Memory B cell (primary cell): ENCODE measurements around the gene MYO19.
A peak's percentile ranks its signal among the peaks of the same experiment; 100 is the strongest.

Experiments
- ATAC-seq: fragments of 150-1000 bp; cut with Tn5 transposase; 2 replicates; pipeline ENCODE4 v1.10.0; 2021; ENCODE audit warnings: low read depth, mild to moderate bottlenecking, moderate library complexity
- DNase-seq, 2 donors: peaks; one replicate each; pipeline ENCODE4 v3.0.0; 2022; ENCODE audit warnings: low spot score in 2 of 2
- H3K27ac Mint-ChIP-seq: one replicate; pipeline ENCODE4 v1.8.0; 2022; ENCODE audit warnings: mild to moderate bottlenecking, moderate library complexity, mixed read lengths
- H3K27me3 Mint-ChIP-seq: one replicate; pipeline ENCODE4 v1.8.0; 2022; ENCODE audit warnings: mixed read lengths
- H3K36me3 Mint-ChIP-seq: one replicate; pipeline ENCODE4 v1.8.0; 2022; ENCODE audit warnings: mild to moderate bottlenecking, mixed read lengths
- H3K4me1 Mint-ChIP-seq: one replicate; pipeline ENCODE4 v1.8.0; 2022; ENCODE audit warnings: mixed read lengths
- H3K4me3 Mint-ChIP-seq: one replicate; pipeline ENCODE4 v1.8.0; 2022; ENCODE audit warnings: mild to moderate bottlenecking, moderate library complexity, mixed read lengths
- H3K9me3 Mint-ChIP-seq: one replicate; pipeline ENCODE4 v1.8.0; 2022; ENCODE audit warnings: mixed read lengths

MYO19 gene, protein sequence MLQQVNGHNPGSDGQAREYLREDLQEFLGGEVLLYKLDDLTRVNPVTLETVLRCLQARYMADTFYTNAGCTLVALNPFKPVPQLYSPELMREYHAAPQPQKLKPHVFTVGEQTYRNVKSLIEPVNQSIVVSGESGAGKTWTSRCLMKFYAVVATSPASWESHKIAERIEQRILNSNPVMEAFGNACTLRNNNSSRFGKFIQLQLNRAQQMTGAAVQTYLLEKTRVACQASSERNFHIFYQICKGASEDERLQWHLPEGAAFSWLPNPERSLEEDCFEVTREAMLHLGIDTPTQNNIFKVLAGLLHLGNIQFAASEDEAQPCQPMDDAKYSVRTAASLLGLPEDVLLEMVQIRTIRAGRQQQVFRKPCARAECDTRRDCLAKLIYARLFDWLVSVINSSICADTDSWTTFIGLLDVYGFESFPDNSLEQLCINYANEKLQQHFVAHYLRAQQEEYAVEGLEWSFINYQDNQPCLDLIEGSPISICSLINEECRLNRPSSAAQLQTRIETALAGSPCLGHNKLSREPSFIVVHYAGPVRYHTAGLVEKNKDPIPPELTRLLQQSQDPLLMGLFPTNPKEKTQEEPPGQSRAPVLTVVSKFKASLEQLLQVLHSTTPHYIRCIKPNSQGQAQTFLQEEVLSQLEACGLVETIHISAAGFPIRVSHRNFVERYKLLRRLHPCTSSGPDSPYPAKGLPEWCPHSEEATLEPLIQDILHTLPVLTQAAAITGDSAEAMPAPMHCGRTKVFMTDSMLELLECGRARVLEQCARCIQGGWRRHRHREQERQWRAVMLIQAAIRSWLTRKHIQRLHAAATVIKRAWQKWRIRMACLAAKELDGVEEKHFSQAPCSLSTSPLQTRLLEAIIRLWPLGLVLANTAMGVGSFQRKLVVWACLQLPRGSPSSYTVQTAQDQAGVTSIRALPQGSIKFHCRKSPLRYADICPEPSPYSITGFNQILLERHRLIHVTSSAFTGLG

DNA sequence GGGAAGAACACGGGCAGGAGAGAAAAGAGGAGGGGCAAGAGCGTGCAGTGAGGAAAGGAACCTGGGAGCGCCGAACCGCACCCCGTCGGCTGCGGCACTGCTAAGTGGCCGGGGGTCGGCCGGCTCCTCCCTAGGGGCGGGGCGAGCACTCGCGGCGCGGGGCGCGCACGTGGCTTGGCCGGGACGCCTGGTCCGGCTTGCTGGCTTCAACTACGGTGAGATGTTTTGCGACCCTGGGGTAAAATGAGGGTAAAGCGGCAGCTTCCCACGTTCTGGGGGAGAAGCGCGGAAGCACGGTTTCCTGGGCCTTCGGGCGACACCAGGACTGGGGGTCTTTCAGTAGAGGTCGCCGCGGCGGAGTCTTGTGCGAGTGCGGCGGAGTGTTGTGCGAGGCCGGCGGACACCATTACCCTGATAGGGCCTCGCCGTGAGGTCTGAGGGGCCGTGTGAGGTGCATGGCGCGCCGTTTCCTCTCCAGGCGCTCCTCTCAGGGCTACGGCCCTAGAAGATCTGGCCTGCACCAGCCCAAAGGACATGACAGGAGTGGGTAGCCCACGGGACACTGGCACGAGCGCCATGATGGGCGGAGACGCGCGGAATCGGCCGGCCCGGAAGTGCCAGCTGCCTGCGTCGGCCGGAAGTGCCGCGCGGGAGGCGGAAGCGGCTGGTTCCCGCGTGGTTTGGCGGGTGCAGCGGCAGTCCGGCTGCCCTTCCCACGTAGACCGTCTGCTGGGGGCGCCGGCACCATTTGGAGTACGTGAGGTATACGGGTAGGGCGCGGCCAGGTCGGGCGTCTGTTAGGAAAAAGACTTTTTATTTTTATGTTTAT is at the start of gene MYO19, which contains the start of gene PIGW:
MYO19 (minus strand) TSS at position 29 of the 829 bp plus-strand sequence. CDS start 2,330 bp downstream, outside the sequence.
PIGW (plus strand) TSS at position 148 of the 829 bp plus-strand sequence. CDS start 2,115 bp downstream, outside the sequence.
- H3K36me3 Mint-ChIP-seq: peaks cover 7% of the 10 kb centered on the region
- peak; percentile 83 for ATAC-seq
- H3K4me3 Mint-ChIP-seq: peak within 1 kb of the TSS; percentile 92
- peaks cover 14% of the 10 kb centered on the region for H3K4me1 Mint-ChIP-seq
- peak; percentile 80 to 81 for DNase-seq
- no peaks in the 10 kb centered on the region for H3K9me3 Mint-ChIP-seq
- H3K27me3 Mint-ChIP-seq: no peaks in the 10 kb centered on the region
- H3K27ac Mint-ChIP-seq: peak within 1 kb of the TSS; percentile 98

DNA sequence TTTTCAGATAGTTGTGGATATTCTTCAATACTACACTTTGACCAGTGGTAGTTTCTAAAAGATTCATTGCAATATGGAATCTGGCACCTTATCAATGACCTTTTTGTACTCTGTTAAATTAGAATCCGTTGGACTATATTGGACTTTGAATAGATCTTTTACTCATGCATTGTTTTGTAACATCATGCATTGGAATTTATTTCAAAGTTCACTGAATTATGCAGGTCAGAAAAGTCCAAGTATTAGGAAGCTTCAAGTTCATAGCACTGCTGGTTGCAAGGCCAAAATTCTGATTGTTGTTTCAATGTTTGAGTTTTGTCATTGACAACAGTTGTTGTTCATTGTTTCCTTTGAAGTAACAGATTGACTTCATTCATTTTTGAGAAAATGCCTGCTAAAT is 49.1 kb upstream of the MYO19 start:
- Mint-ChIP-seq H3K36me3 (peaks cover 15% of the 10 kb centered on the region), H3K27ac (no peak overlapping the region), H3K4me1 (no peaks in the 10 kb centered on the region), H3K27me3 (no peaks in the 10 kb centered on the region), H3K9me3 (no peaks in the 10 kb centered on the region), H3K4me3 (no peak overlapping the region)
- DNase-seq (no peak), ATAC-seq (no peak)

DNA sequence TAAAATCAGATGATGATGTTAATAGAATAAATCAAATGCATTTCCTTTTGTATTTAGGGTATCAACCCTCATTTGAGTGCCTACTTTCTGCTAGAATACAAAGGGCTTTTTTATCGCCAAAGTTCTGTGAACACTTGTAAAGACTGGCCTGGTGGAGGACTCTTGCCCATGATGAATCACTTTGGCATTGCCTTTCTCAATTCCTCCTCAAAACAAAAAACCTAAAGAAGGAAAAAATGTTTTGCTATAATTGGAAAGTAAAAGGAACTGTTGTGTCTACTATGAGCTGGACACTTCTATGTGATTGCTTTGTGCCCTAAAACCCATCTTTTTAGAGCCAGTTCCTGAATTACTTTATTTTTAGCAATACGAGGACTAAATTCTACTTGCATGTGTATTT is 44.0 kb upstream of the MYO19 start:
- Mint-ChIP-seq H3K36me3 (peaks cover 13% of the 10 kb centered on the region), H3K27ac (no peak overlapping the region), H3K27me3 (no peaks in the 10 kb centered on the region), H3K4me1 (no peaks in the 10 kb centered on the region), H3K9me3 (no peaks in the 10 kb centered on the region), H3K4me3 (no peak overlapping the region)
- DNase-seq: no peak
- no peak for ATAC-seq

DNA sequence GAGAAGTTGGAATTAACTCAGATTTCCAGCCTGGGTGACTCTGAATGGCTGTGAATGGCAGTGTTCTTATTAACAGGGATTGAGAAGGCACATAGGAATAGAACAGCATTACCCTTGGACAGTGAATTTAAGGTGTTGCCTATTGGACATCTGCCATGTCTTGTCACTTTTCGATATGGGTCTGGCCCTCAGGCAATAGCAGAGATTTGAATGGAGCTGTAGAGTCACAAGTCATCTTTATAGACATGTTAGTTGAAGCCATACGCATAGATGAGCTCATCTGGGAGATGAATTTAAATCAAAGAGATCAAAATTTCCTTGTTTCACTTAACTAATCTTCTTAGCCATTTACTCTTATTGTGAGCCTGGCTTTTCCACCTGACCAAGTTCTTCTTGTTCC is 42.1 kb upstream of the MYO19 start:
- H3K27ac Mint-ChIP-seq: no peak overlapping the region
- DNase-seq (no peak), ATAC-seq (no peak)
- no peak overlapping the region for H3K4me3 Mint-ChIP-seq
- peaks cover 3% of the 10 kb centered on the region for H3K4me1 Mint-ChIP-seq
- peaks cover 18% of the 10 kb centered on the region for H3K36me3 Mint-ChIP-seq
- no peaks in the 10 kb centered on the region for H3K9me3 Mint-ChIP-seq
- no peaks in the 10 kb centered on the region for H3K27me3 Mint-ChIP-seq

DNA sequence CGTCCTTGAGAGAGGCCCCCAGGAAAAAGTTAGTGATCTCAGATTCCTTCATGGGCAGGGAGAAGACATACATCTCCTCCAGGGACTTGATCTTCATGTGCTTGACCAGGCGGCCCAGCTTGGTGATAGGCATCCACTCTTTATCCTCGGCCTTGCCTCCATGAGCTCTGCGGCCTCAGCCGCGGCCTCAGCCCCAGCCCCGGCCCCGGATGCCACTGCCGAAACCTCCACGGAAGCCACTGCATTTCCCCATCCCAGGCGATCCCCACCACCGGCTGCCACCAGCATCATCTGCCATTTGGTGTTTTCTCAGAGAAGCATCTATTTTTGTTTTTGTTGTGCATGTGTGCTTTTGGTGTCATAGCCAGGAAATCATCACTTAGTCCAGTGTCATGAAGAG is 40.4 kb upstream of the MYO19 start:
- peaks cover 17% of the 10 kb centered on the region for H3K36me3 Mint-ChIP-seq
- H3K27me3 Mint-ChIP-seq: no peaks in the 10 kb centered on the region
- no peak overlapping the region for H3K4me3 Mint-ChIP-seq
- ATAC-seq (no peak), DNase-seq (no peak)
- no peaks in the 10 kb centered on the region for H3K9me3 Mint-ChIP-seq
- no peak overlapping the region for H3K27ac Mint-ChIP-seq
- H3K4me1 Mint-ChIP-seq: peaks cover 3% of the 10 kb centered on the region

DNA sequence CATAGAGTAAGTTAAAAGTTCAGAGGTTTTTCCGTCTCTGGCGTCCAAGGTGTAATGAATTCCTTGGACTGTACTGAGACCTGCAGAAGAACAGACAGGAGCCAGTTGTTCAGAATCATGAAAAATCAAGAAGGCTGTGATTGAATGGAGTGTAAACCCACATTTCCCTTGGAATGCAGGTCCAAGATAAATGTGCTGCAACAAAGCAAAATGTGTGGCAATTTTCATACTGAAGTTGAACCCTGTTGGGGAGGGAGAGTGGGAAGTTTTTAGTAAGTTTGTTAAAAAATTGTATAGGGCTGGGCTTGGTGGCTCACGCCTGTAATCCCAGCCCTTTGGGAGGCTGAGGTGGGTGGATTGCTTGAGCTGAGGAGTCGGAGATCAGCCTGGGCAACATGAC is 31.4 kb upstream of the MYO19 start:
- H3K36me3 Mint-ChIP-seq: peaks cover 26% of the 10 kb centered on the region
- ATAC-seq (no peak), DNase-seq (no peak)
- no peak overlapping the region for H3K4me3 Mint-ChIP-seq
- H3K27ac Mint-ChIP-seq: no peak overlapping the region
- H3K9me3 Mint-ChIP-seq: no peaks in the 10 kb centered on the region
- no peaks in the 10 kb centered on the region for H3K27me3 Mint-ChIP-seq
- peaks cover 10% of the 10 kb centered on the region for H3K4me1 Mint-ChIP-seq

DNA sequence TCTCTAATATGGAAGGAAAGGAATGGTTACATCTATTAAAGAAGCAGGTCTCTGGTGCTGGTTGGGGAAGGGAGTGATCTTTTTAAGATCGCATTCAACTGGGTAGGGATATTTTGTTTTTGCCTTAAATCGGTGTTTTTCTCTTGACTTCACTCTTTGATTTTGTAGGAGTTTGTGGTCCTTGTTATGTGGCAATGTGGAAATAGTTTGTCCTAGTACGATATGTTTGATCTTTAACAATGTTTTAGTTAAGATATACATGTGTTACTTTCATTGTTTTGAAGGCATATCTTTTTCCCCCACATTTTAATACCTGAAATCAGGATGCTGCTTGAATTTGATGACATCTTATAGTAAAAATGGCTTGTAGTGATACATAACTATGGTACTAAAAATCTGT is 18.8 kb upstream of the MYO19 start:
- Mint-ChIP-seq H3K36me3 (peaks cover 11% of the 10 kb centered on the region), H3K27me3 (no peaks in the 10 kb centered on the region), H3K9me3 (no peaks in the 10 kb centered on the region), H3K27ac (no peak overlapping the region), H3K4me1 (peaks cover 32% of the 10 kb centered on the region), H3K4me3 (no peak overlapping the region)
- DNase-seq (no peak), ATAC-seq (no peak)

DNA sequence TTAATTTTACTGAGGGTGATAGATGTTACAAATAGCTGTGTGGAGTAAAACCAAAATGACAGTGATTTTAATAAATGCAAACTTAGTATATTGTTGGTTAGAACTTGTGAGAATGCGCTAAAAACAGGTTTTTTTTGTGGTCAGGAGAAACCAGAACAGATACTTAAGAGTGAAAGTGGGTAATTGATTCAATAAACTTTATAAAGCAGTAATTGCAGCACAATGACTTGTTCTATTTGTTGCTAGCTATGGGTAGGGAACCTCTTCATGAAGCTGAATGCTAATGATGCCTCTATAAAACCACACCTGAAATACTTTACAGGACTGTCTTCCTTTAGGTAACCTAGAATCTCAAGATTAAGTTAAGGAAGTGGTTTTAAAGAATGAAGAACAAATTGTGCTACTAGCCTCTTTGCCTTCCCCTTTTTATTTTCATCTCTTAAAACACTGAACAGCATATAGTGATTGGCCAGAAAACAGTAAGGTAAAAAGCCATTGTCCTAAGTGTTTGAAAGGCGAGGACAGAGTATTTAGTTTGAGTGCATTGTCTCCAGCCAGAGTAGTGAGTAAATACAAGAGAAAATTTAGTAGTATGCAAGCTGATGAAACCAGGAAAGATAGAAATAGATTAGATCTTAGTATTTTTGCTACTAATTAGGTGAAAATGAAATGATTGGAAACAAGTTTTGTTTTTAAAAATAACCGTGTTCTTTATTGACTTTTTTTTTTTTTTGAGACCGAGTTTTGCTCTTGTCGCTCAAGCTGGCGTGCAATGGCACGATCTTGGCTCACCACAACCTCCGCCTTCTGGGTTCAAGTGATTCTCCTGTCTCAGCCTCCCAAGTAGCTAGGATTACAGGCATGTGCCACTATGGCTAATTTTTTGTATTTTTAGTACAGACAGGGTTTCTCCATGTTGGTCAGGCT is 16.1 kb upstream of the MYO19 start:
- peak; percentile 70 for ATAC-seq

DNA sequence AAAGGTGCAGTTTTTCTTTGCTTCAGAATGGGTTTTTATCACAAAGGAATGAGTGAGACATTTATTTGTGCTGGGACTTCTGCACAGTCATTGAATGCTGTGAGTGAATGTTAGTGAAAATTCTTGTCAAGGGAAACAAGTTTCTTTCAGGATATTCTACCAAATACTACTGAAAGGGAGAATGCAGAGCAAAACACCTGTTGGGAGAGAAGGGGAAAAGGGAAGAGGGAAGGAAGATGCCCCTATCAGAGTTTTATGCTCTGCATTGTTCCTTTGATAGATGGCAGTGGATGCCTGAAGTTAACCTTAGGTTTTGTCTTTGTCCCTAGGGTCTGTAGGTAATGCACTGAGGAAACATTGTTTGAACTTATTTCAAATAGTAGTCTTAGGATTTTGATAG is 13.1 kb upstream of the MYO19 start:
- no peaks in the 10 kb centered on the region for H3K36me3 Mint-ChIP-seq
- no peaks in the 10 kb centered on the region for H3K27me3 Mint-ChIP-seq
- peak overlapping the region; percentile 66 for H3K27ac Mint-ChIP-seq
- ATAC-seq (no peak), DNase-seq (no peak)
- peaks cover 26% of the 10 kb centered on the region for H3K4me1 Mint-ChIP-seq
- H3K4me3 Mint-ChIP-seq: no peak overlapping the region
- H3K9me3 Mint-ChIP-seq: no peaks in the 10 kb centered on the region

More for the DNA sequence above, 16.1 kb upstream of the MYO19 start:
- H3K27me3 Mint-ChIP-seq: no peaks in the 10 kb centered on the region
- DNase-seq: peak in 1 of 2 donors; percentile 38
- H3K36me3 Mint-ChIP-seq: peaks cover 1% of the 10 kb centered on the region
- peak overlapping the region; percentile 68 for H3K4me3 Mint-ChIP-seq
- H3K4me1 Mint-ChIP-seq: peaks cover 30% of the 10 kb centered on the region
- H3K9me3 Mint-ChIP-seq: no peaks in the 10 kb centered on the region
- peak overlapping the region; percentile 74 for H3K27ac Mint-ChIP-seq

DNA sequence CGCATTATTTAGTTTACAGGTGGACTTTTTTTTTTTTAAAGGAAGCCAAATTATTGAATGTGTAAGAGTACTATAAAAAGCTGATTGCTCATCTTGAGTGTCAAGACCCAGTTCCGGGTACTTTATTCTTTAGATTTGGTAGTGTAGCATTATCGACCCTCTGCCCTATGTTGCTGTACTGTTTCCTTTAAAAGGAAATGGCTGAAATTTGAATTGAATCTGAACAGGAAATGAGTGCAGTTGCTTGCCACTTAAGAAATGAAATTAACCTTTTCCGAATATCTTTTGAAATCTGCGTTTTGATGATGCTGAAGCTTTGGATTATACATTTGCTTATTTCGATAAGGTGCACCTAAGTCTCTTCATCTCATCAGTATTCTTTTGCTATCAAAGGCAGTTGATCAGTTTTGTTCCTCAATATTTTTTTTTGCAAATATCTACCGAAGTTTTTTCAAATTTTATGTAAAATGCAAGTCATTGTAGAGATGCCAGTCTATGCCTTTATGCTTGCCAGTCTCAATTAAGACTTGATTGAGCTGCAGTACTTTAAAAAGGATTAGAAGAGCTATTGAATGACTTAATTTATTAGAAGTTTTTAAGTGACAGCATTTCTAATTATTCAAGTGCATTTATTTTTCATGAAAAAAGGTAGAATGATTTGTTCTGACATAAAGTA is 11.9 kb upstream of the MYO19 start:
- H3K36me3 Mint-ChIP-seq: no peaks in the 10 kb centered on the region
- DNase-seq: no peak
- no peaks in the 10 kb centered on the region for H3K9me3 Mint-ChIP-seq

DNA sequence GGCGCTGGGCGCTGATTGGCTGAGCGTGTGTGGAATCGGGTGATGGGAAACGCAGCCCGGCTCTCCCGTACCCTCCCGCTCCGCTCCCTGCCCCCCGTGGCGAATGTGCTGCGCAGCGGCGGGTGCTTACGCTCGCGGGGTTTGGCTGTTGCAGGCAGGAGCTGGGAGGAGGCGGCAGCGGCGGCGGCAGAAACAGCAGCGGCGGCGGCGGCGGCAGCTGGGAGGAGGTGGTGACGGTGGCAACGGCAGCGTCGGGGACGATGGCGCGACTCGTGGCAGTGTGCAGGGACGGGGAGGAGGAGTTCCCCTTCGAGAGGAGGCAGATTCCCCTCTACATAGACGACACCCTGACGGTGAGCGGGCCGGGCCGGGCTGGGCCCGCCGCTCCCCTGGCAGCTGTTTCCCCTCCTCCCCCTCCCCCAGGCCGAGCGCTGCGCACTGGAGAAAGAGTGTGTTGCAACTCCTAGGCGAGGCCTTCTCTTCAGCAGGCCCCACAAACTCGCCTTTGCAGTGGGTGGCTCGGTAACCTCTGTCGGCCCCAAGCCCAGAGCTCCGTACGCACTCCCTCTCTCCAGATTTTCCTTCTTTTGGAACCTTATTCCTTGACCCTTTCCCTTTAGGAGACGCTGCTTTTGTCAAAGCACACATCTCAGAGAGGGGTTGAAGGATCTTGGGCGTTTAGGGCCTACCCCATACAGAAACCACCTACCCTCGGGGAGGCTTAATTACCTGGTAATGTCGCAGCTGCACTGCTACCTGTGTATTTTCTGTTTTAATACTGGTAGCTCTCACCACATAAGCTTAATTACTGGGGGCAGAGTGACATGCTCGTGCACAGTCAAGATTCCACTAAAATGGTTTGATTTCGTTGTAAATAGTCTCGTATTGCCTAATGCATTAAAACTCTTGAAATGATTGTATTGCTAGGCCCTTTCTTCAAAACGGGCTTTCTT is 11.1 kb upstream of the MYO19 start:
- peak overlapping the region; percentile 100 for H3K27ac Mint-ChIP-seq

More for the DNA sequence above, 11.9 kb upstream of the MYO19 start:
- peaks cover 26% of the 10 kb centered on the region for H3K4me1 Mint-ChIP-seq
- ATAC-seq: no peak
- H3K27ac Mint-ChIP-seq: peak overlapping the region; percentile 100
- H3K27me3 Mint-ChIP-seq: no peaks in the 10 kb centered on the region
- peak overlapping the region; percentile 94 for H3K4me3 Mint-ChIP-seq

More for the DNA sequence above, 11.1 kb upstream of the MYO19 start:
- ATAC-seq: peak; percentile 63
- DNase-seq: peak; percentile 95 to 97
- no peaks in the 10 kb centered on the region for H3K36me3 Mint-ChIP-seq
- H3K4me3 Mint-ChIP-seq: peak overlapping the region; percentile 94
- peaks cover 23% of the 10 kb centered on the region for H3K4me1 Mint-ChIP-seq
- no peaks in the 10 kb centered on the region for H3K9me3 Mint-ChIP-seq
- no peaks in the 10 kb centered on the region for H3K27me3 Mint-ChIP-seq
